Activated CD4-positive, CD25-positive, alpha-beta regulatory T cell (primary cell): ENCODE results near the gene SLC16A12.

Source experiments
- DNase-seq, 4 experiments: peaks; one replicate each; lab custom pipeline; 2025; lab: John Stamatoyannopoulos, UW

SLC16A12 gene

DNA sequence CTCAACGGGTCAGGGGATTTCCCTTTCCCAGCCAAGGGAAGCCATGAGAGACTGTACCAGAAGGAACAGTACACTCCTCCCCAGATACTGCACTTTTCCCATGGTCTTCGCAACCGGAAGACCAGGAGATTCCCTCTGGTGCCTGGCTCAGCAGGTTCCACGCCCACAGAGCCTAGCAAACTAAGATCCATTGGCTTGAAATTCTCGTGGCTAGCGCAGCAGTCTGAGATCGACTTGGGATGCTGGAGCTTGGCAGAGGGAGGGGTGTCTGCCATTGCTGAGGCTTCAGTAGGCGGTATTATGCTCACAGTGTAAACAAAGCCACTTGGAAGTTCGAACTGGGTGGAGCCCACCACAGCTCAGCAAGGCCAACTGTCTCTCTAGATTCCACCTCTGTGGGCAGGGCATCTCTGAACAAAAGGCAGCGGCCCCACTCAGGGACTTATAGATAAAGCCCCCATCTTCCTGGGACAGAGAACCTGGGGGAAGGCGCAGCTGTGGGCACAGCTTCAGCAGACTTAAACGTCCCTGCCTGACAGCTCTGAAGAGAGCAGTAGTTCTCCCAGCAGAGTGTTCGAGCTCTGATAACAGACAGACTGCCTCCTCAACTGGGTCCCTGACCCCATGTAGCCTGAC is 29.6 kb downstream of the SLC16A12 start:
- DNase-seq = no peak

DNA sequence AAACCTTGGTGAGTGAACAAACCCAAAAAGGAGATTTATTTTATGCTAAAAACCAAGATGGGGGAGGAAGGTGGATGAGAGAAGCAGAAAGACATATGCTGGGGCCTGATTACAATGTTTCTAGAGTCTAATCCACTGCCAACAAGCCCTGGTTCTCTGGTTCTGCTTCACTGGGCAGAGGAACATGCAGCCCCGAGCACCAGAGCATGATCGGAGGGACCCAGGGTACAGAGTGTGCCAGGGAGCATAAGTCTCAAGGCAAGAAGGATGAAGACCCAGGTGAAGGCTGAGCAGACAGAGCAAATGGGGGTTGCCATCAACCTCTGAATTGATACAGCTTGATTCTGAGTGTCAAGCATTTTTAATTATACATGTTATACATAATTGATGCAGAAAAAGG is 30.7 kb downstream of the SLC16A12 start:
- no peak for DNase-seq

DNA sequence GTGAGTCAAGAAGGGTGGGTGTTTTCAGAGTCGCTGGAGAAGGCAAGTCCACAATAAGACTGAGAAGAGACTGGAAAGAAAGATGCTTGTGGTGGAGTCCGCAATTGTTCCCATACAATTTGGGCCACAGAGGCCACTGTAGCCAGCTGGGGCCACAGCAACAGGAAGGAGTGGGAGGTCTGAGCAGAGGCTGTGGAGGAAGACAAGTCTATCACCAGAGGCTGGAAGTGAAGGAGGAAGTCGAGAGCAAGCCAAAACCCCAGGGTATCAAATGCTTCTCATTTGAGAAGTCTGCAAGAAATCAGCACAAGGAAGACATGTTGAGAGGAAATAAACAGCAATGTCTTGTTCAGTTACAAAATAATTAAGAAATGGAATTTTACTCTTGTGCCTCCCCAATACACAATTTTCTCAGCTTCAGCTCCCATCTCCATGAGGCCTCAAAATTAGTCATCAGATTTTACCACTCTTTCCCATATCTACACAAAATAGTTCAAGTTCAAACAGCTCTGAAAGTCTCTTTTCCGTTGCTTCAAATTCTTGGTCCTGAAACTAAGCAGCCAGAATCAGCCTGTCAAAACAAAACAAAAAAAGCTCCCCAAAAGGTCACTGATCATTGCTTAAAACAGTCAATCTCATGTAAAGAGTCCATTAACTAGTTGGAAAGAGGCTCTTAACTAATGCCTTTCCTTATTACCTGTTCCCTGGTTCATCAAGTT is 31.6 kb downstream of the SLC16A12 start:
- no peak for DNase-seq

DNA sequence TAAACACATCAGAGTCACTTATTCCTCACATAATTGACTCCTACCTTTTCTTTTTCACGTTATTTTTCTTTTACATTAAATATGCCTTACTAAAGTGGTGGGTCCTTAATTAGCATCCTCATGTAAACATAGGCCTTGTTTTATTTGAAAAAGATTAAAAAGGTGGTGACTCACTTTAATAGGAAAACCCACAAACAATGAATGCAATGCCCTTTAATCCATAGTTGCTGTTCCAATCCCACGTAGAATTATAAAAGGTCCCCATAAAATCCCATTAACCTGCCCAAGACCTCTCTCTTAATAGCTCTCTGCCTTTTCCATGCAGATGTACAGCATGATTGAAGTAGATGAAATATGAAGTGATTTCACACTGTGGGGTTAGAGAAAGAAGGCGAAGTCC is 32.2 kb downstream of the SLC16A12 start:
- no peak for DNase-seq

DNA sequence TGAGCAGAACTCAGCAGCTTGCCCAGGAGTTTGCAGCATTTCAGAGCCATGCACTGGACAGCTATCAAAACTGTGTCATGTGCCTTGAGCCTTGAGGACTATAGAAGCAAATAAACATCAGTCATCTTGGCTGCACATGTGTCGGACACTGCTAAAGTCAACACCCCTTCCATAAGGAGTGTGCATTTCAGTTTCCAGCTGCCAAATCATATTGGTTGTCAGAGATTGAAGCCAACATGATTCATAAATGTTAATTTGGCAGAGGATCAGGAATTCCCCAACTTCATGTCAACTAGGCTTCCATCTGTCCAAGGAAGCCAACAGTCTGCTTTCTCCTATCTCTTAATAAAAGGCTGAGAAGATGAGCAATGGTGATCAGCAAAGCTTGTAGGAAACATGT is 32.8 kb downstream of the SLC16A12 start:
- no peak for DNase-seq

DNA sequence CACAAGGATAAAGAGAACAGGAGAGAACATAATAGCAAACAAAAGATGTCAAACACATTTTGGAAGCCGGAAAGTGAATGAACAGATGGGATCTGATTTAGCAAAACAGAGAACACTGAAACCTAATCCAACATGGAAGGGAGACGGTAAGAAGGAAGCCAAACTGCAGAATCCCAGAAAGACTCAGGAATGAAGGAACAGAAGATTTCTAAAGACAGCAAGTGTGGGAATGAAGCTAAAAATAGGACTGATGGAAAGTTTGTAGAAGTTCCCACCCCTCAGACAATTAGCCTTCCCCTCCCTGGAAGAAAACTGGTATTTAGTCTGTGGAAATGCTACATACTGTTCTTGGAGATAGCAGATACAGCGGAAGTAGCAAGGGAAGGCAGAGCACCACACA is 40.8 kb downstream of the SLC16A12 start:
- no peak for DNase-seq

DNA sequence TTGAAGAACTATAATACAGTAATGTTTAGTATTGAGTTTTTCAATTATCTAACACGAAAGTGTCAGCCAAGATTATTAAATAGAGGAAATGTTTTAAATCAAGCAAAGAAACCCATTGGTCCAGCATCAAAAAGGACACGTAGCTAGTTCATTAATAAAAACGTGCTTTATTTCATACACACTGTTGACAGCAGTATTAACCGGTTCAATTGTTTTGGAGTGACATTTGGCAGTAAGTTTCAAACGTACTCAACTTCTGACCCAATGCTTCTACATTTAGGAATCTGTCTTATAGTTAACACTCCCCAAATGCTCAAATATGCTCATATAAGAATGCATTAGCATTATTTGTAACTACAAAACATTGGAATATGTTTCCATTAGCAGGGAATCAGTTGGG is 41.3 kb downstream of the SLC16A12 start:
- no peak for DNase-seq

DNA sequence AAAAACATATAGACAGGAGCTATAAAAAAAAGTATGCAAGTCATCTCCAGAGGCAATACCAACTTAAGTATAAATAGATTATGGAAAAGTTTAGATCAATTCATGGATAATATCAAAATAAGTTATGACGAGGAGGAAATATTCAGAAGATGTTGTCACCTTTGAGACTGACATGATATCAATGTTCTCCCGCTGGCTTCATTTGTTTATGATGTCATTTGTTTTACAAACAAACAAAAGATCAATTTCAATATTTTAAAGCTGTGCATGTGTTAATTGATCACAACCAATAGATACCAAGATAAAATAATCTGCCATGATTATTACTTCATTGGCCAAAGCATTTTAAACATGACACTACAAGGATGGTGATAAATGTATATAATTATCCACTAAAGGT is 43.5 kb downstream of the SLC16A12 start:
- DNase-seq = no peak

DNA sequence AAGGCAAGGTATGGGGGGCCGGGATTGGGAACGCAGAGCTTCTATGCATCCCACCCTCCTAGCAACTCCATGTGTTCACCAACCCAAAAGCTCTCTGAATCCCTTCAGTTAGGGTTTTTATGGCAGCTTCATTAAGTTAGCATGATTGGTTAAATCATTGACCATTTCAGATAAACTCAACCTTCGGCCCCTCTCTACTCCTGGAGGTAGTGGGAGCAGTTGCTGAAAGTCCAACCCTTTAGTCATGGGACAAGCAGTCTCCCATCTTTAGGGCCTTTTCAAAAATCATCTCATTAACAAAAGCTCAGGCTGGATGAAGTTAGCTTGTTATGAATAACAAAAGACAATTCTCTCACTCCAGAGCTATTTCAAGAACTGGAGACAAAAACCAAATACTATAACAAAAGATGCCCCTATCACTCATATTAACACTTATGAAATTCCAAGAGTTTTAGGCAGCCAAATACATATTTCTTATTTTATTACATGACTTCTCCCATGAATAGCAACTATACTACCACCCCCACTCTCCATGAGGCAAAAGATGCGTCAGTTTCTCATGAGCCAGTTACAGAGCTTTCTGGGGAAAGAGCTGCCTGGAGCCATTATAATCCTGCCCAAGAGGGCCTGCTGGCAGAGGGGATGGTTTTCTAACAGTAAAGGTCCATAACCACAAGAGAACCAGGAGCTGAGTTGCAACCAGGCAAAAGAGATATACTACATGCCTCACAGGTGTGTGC is 44.6 kb downstream of the SLC16A12 start:
- DNase-seq = no peak

DNA sequence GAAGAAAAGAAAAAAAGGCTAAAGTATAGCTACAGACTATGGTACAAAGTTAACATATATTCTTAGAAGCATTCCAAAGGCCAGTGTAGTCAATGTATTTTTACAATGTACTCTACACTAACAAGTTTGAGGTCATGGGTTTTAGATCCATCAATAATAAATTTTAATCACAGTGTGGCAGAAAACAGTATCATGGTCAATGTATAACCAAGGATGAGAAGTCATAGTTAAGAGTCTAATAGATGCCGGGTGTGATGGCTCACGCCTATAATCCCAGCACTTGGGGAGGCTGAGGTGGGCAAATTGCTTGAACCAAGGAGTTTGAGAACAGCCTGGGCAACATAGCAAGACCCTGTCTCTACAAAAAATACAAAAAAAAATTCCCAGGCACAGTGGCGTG is 53.1 kb downstream of the SLC16A12 start:
- no peak for DNase-seq

DNA sequence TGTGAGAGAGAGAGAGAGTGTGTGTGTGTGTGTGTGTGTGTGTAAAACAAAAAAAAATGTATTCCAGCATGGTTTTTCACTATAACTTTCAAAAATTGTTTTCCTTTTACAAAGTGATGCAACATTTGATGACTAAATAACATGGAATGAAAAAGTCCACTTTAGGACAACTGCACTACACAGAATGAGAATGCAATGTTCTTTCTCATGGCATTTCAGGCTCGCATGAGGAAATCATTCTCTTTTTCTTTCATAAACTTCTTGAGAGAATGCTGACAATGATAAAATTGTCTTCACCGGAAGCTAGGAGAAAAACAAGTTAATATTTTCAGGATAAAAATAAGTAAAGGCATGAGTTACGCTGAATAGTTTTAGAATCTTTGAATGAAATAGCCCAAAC is 53.7 kb downstream of the SLC16A12 start:
- no peak for DNase-seq

DNA sequence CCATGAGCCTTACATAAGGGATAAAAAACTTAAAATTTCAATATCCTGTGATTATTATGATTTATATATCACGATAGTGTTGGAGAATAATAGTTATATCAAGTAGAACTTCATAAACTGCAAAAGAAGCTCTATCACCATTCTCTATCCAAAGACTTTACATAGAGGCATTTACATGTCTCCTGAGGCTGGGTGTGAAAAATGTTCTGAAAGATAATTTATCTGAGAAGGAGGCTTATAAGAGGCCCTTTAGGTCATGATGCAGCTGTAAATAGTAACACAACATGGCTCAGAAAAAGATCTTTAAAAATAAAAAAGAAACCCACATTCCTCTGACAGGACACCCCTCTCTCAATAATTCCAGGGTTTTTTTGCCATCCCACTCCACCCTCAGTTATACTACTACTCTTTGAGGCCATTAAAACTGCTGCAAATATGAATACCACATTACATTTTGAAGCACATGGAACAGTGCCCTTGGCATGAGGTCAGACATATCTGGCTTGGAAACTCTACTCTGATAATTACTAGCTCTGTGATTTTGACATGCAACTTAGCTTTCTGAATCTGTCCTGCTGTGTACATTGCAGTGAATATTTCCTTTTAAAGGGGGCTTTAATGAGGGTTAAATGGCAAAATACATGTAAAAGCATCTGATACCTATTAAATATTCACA is 55.5 kb downstream of the SLC16A12 start:
- no peak for DNase-seq

DNA sequence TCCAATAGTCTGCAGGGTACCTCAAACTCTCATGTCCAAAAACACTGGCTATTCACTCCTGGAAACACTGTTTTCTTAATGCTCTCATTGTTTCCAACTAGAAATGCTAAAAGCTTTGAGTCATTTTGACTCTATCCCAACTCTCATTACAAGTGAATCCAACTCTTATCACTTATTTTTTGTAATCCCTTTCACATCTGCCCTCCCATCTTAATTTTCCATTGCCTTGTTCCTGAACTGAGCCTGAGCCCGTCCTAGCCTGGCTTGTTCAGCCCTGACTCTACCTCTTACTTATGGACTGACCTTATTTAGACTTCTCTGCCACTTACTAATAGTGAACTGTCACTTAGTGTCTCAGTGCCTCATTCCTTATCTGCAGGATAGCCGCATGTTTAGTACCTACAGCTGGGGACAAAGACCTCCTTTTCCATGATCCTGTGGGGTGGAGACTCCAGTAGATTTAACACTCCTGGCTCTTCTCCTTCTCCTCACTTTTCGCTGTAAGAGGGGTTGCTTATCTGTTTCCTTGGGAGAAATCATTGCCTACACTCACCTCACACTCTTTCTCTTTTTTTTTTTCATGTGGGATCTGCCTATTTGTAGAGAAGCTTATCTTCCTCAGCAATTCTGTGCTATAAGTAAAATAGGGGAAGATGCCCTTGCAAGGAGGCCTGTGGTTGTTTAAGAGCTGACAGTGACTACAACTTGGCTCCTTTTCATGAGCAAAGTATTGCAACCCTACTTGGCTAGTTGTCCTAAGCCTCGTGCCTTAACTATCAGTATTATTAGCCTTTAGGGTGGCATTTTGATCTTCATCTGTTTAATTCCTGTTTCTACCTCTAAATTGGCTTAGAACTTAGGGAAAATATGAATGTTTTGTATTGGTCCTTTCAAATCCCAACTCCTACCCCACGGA is 56.4 kb downstream of the SLC16A12 start:
- no peak for DNase-seq

DNA sequence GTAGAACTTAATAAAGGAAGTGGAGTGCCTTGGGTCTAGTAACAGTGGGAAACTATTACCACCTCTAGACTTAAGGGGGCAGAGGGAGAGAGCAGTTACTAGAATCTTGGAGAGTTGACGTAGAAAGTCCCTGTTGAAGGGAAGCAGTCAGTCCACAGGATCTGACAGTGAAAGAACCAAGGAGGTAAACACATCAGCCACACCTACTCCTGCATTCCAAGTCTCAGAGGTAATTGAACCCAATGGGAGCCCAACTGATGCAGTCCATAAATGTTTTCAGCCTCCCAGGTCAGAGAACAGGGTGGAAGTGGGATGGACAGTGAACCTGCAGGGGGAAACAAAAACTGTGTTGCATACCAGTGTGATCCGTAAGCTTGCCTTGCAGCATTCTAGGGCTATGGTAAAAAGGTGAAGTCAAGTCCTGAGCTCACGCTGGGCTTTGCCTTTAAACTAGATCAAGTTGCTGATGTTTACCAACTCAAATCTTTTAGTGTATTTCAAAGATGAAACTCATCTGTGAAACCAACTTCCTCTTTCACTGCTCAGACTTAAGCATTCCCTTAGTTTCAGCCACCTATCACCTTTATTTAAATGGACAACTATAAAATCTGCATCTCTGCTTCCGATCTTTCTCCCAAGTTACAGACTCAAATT is 57.2 kb downstream of the SLC16A12 start:
- no peak for DNase-seq

DNA sequence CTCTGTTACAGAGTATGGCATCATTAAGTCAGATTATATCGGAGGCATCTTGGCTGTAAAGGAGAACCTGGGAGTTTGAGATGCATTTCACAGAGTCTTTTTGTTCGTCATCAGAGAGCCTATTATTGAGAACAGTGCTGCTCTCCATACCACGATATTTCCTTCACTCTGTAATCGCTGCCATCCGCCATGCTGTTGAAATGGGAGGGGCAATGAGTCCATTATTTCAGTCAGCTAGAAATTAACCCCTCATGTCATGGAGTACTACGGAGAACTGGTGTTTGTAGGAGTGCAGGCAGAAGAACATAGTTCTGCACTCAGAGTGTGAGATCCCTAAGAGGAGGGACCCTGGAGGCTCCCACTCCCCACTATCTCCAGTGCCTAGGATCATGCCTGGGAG is 59.2 kb downstream of the SLC16A12 start:
- no peak for DNase-seq

DNA sequence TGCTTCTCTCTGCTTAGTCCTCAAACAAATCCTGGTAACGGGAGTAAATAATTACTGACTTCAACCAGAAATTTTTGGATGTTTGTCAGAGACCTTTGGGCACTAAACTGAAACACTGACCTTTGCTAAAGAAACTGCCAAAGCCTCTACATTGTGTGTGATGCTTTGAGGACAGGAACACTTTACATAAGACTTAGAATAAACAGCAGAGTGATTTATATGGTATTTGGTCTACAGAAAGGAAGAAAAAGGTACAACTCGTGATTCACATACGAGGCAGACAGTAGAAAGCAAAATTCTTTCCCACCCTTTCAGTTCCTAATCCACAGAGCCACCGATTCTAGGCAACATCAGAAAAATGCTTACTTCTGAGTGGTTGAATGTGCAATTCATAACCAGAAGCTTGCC is 59.8 kb downstream of the SLC16A12 start:
- DNase-seq = no peak

DNA sequence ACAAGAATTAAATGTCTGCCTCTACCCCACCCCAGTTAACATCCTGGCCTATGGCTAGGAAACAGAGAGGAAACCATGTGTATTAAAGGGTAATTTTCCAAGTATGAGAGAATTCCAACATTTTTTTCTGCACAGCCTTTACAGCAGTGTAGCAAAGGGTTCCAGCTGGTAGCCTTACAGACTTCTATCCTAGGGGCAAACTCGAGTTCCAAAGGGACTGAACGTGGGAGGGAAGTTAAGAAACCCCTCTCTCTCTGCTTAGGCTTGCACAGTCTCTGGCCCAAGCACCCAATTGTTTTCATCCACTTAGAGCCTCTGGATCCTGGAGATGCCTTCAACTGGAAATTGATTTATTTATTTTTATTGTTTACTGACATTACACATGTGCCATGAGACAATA is 60.3 kb downstream of the SLC16A12 start:
- DNase-seq = no peak

DNA sequence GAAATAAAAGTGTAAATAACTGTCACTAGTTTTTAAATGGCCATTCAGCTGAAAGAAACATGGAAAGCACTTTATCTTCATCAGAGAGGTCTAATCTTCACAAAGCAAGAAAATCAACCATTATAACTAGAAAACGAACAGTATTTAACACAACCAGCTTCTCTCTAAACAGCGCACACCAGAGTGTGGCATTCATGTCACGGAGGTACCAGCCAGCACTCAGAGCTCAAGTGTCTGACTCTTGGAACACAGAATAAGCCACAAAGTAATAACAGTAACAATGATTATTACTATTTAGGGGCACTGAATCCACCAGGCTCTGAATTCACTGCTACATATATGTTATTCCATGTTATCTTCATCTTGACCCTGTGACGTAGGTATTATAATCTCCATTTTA is 60.9 kb downstream of the SLC16A12 start:
- no peak for DNase-seq

DNA sequence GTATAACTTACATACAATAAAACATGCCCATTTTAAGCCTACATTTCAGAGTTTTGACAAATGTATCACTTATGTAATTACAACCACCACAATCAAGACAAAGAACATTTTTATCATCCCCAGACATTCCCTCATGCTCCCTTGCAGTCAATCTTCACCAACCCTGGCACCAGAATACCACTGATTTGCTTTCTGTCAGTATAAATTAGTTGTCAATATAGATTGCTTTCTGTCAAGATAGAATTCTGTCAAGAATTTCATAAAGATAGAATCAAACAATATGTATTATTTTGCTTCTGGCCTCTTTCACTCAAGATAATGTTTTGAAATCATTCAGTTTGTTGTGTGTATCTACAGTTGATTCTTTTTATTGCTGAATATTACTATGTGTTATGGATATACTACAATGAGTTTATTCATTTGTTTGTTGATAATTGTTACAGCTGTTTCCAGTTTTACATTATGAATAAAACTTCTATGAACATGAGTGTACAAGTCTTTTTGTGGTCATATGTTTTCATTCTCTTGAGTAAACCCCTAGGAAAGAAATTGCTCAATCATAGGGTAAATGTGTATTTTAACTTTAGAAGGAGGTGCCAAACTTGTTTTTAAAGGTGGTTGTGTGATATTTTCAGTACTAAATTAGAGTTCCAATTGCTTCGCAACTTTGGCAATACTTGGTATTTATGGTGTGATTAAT is 64.1 kb downstream of the SLC16A12 start:
- DNase-seq = no peak

DNA sequence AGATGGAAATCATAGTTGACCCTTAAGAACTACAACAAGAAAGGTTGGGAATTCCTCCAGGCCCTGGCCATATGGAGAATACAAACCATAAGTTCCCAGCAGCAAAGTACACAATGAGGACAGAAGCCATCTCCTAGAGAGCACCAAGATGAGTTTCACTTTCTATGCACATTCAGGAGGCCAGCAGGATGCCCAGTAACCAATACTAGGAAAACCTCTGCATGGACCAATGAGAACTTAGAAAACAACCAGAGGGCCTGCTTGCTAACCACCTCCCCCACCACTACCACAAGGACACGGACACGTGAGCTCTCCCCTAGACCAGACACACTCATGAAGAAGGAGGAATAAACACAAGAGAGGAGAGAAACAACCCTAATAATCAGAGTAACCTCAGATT is 64.8 kb downstream of the SLC16A12 start:
- DNase-seq = no peak

DNA sequence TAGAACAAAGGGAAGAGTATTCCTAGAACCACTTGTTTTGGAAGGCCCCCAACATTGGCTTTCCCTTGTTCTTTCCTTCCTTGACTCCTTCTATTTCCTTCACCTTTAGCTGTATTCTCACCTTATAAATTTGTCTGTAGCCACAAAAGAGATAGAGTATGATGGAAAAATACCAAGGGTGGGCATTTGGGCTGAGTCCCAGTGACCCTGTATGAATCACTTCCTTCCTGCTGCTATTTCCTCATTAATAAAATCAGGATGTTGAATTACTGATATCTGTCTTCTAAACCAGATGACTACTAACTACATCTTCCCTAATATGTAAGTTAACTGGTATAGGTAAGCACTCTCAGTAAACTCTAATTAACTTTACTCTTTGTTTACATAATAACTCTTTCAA is 65.9 kb downstream of the SLC16A12 start:
- no peak for DNase-seq
